ENCODE measurements around the gene NUP50. TPM values are rescaled to one million over a fixed set of nuclear protein-coding genes. Genes with fewer than 3 reads are reported as not detected.
A peak's percentile ranks its signal among the peaks of the same experiment; 100 is the strongest.
"Not testable (repeated sequence)": the region's sequence is repeated elsewhere in the genome, so short reads cannot be mapped to it uniquely, and the experiment has no call there.

Gene NUP50
- total and polyA plus RNA-seq, 2 donors (not counting 1 experiment from before 2014, with no cell fraction given) = 17.4 to 29.2 TPM

DNA sequence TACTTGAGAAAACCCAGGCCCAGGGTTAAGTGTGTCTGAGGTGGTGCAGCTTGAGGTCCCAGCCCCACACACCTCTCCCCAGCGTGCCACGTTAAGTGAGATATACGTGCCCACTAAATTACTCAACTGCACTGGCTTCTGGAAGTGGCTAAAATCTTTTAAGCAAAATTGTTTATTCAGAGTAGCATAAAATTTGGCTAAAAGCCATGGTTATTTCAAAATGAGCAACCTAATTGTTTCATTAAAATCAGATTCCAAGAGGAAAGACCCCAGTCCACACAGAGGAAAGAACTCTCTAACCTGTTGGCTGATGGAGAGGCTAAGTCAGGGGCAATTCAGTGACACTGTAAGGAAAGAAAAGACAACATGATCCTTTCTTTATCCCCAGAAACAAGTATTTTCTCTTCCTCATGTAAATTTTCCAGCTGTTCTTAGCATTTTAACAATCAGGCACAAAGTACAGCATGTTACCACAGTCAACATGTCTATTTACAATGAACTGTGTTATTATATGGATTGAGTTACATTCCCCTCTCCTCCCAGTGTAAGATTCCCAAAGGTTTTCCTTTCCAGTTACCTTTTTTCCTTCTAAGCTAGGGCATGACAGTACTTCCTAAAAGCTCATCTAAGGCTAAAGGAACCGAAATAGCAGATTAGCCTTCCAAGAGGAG is 26.6 kb downstream of the NUP50 start:
- no peak overlapping the region for H3K4me2 ChIP-seq (ENCODE audit: extremely low read depth, insufficient read depth, low read length)
- TF ChIP-seq, protein P1, sequence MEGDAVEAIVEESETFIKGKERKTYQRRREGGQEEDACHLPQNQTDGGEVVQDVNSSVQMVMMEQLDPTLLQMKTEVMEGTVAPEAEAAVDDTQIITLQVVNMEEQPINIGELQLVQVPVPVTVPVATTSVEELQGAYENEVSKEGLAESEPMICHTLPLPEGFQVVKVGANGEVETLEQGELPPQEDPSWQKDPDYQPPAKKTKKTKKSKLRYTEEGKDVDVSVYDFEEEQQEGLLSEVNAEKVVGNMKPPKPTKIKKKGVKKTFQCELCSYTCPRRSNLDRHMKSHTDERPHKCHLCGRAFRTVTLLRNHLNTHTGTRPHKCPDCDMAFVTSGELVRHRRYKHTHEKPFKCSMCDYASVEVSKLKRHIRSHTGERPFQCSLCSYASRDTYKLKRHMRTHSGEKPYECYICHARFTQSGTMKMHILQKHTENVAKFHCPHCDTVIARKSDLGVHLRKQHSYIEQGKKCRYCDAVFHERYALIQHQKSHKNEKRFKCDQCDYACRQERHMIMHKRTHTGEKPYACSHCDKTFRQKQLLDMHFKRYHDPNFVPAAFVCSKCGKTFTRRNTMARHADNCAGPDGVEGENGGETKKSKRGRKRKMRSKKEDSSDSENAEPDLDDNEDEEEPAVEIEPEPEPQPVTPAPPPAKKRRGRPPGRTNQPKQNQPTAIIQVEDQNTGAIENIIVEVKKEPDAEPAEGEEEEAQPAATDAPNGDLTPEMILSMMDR (conservative IDR thresholded peaks at IDR 0.05 in 1 of 2, IDR thresholded peaks at IDR 0.05 in 1 of 2; ENCODE audit: low read depth in 1 of 2, low read length in 2 of 2) = no peak
- TF ChIP-seq EZH2 (IDR thresholded peaks at IDR 0.05; ENCODE audit: low read length, missing control alignments) = no peak
- no peaks in the 10 kb centered on the region for H4K20me1 ChIP-seq (ENCODE audit: control insufficient read depth, extremely low read depth, insufficient read depth, low read length)
- no peaks in the 10 kb centered on the region for H3K4me1 ChIP-seq (ENCODE audit: control insufficient read depth, extremely low read depth, insufficient read depth, low read length)
- no peaks in the 10 kb centered on the region for H3K36me3 ChIP-seq (ENCODE audit: control insufficient read depth, insufficient read depth, low read length)
- DNase-seq (ENCODE audit: low read depth in 2 of 2) = peak in 1 of 2 donors; percentile 37
- no peak overlapping the region for H2AFZ ChIP-seq (ENCODE audit: low read length)
- no peak overlapping the region for H3K4me3 ChIP-seq (replicated peaks in 1 of 4; ENCODE audit: control extremely low read depth in 1 of 4, insufficient read depth in 1 of 4, low read depth in 3 of 4, low read length in 4 of 4)
- no peak overlapping the region for H3K9ac ChIP-seq (ENCODE audit: insufficient read depth, low read length)
- no peak overlapping the region for H3K27ac ChIP-seq (ENCODE audit: insufficient read depth, low read length)
- no peaks in the 10 kb centered on the region for H3K9me3 ChIP-seq (ENCODE audit: control insufficient read depth, insufficient read depth, low read depth, low read length)
- H3K79me2 ChIP-seq (ENCODE audit: control insufficient read depth, insufficient read depth, low read length) = no peaks in the 10 kb centered on the region
- H3K27me3 ChIP-seq (ENCODE audit: control insufficient read depth, insufficient read depth, low read length) = no peaks in the 10 kb centered on the region

DNA sequence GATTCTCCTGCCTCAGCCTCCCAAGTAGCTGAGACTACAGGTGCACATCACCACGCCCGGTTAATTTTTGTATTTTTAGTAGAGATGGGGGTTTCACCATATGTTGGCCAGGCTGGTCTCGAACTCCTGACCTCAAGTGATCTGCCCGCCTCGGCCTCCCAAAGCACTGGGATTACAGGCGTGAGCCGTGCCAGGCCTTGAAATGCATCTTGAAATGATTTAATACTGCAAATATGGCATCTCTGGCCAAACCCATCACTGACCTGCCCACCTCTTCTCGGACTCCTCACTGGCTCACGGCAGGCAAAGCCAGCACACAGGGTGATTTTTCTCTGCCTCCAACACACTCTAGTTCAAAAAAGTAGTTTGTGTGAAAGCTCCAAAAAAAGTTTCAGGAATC is 28.0 kb downstream of the NUP50 start:
- DNase-seq (ENCODE audit: low read depth in 2 of 2); H2AFZ ChIP-seq (ENCODE audit: low read length); H4K20me1 ChIP-seq (ENCODE audit: control insufficient read depth, extremely low read depth, insufficient read depth, low read length); H3K27ac ChIP-seq (ENCODE audit: insufficient read depth, low read length); H3K27me3 ChIP-seq (ENCODE audit: control insufficient read depth, insufficient read depth, low read length); H3K4me1 ChIP-seq (ENCODE audit: control insufficient read depth, extremely low read depth, insufficient read depth, low read length); H3K36me3 ChIP-seq (ENCODE audit: control insufficient read depth, insufficient read depth, low read length); H3K79me2 ChIP-seq (ENCODE audit: control insufficient read depth, insufficient read depth, low read length); H3K9me3 ChIP-seq (ENCODE audit: control insufficient read depth, insufficient read depth, low read depth, low read length); H3K4me2 ChIP-seq (ENCODE audit: extremely low read depth, insufficient read depth, low read length); H3K4me3 ChIP-seq (replicated peaks in 1 of 4; ENCODE audit: control extremely low read depth in 1 of 4, insufficient read depth in 1 of 4, low read depth in 3 of 4, low read length in 4 of 4); H3K9ac ChIP-seq (ENCODE audit: insufficient read depth, low read length): not testable (repeated sequence)

DNA sequence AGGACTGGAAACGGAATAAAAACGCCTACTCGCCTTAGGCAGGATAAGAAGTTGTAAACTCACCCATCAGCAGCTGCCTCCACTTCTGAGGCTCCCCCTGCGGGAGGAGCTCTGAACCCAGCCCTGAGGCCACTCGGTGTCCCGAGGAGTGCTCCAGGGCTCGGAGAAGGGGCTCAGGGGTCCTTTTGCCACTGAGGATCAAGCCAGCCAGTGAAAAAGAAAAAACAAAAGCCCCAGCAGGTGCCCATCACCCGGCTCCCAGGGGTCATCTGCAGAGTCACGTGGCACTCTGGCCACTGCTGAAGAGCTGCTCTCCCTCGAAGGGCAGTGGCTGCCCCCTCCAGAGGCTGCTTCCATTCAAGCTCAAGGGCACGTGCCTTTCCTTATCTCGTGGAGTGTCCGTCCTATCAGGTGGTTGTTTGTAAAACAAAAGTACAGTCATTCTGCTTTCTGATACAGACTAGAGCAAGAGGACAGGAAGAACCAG is 29.0 kb downstream of the NUP50 start:
- H3K36me3 ChIP-seq (ENCODE audit: control insufficient read depth, insufficient read depth, low read length) = peaks cover 4% of the 10 kb centered on the region
- DNase-seq (ENCODE audit: low read depth in 2 of 2) = no peak
- no peaks in the 10 kb centered on the region for H3K27me3 ChIP-seq (ENCODE audit: control insufficient read depth, insufficient read depth, low read length)
- no peaks in the 10 kb centered on the region for H3K4me1 ChIP-seq (ENCODE audit: control insufficient read depth, extremely low read depth, insufficient read depth, low read length)
- no peaks in the 10 kb centered on the region for H3K79me2 ChIP-seq (ENCODE audit: control insufficient read depth, insufficient read depth, low read length)
- no peak overlapping the region for H2AFZ ChIP-seq (ENCODE audit: low read length)
- no peak overlapping the region for H3K4me2 ChIP-seq (ENCODE audit: extremely low read depth, insufficient read depth, low read length)
- no peaks in the 10 kb centered on the region for H3K9me3 ChIP-seq (ENCODE audit: control insufficient read depth, insufficient read depth, low read depth, low read length)
- no peaks in the 10 kb centered on the region for H4K20me1 ChIP-seq (ENCODE audit: control insufficient read depth, extremely low read depth, insufficient read depth, low read length)
- H3K27ac ChIP-seq (ENCODE audit: insufficient read depth, low read length) = no peak overlapping the region
- H3K9ac ChIP-seq (ENCODE audit: insufficient read depth, low read length) = no peak overlapping the region
- TF ChIP-seq, protein P1 (conservative IDR thresholded peaks at IDR 0.05 in 1 of 2, IDR thresholded peaks at IDR 0.05 in 1 of 2; ENCODE audit: low read depth in 1 of 2, low read length in 2 of 2) = no peak
- no peak for TF ChIP-seq EZH2 (IDR thresholded peaks at IDR 0.05; ENCODE audit: low read length, missing control alignments)
- no peak overlapping the region for H3K4me3 ChIP-seq (replicated peaks in 1 of 4; ENCODE audit: control extremely low read depth in 1 of 4, insufficient read depth in 1 of 4, low read depth in 3 of 4, low read length in 4 of 4)

Measured in fibroblast of lung (primary cell).